ENCODE measurements around the gene TRERF1.

TRERF1 gene

DNA sequence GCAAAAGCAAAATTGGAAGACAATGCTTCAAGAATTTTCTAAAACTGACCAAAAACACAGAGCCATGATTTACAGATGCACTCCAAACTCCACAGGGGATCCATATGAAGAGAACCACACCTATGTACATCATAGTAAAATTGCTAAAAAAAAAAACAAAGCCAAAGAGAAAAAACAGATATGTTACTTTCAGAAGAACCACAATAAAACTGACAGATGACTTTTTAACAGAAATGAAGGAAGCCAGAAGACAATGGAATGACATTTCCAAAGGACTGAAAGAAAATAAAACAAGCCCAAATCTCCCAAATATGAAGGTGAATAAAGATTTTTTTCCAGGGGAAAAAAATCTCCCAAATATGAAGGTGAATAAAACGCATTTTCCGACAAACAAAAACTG, 17.5 kb downstream of the TRERF1 start:
- Histone ChIP-seq H3K36me3 (peaks cover 14 to 75% (median 37%) of the 10 kb centered on the region in 11 experiments; a peak in 21 of 22 replicates), H3K27ac (no peak overlapping the region)
- TF ChIP-seq Cebpa-rat (IDR thresholded peaks at IDR 0.05) = no peak

DNA sequence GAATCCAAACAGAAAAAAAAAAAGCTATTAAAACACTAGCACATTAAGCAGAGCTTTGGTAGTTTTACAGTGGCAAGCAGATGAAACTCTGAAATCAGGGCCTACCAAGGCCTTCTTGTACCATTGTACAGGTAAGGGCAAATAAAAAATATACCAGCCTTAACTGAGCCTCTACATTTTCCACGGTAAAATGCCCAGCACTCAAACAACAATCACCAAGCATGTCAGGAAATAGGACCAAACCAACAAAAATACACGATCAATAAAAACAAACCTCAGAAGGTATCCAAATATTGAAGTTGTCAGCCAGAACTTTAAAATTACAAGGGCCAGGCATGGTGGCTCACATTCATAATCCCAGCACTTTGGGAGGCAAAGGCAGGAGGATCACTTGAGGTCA, 18.3 kb downstream of the TRERF1 start:
- no peak overlapping the region for H3K4me2 ChIP-seq
- no peak overlapping the region for H3K27ac ChIP-seq
- H3K9ac ChIP-seq = no peak overlapping the region

More for the DNA sequence above, 17.5 kb downstream of the TRERF1 start:
- Histone ChIP-seq H3K27me3 (no peaks in the 10 kb centered on the region), H3K9me3 (replicated peaks in 1 of 11) (peaks cover 23 to 33% (median 30%) of the 10 kb centered on the region in 11 experiments), H3K4me1 (peaks cover 5 to 17% (median 9%) of the 10 kb centered on the region in 10 experiments; a peak in 18 of 20 replicates), H3K4me2 (no peak overlapping the region), H3K4me3 (no peak overlapping the region), H3K9ac (no peak overlapping the region), H4K20me1 (peaks cover 0 to 18% (median 4%) of the 10 kb centered on the region in 11 experiments; a peak in 8 of 22 replicates)

DNA sequence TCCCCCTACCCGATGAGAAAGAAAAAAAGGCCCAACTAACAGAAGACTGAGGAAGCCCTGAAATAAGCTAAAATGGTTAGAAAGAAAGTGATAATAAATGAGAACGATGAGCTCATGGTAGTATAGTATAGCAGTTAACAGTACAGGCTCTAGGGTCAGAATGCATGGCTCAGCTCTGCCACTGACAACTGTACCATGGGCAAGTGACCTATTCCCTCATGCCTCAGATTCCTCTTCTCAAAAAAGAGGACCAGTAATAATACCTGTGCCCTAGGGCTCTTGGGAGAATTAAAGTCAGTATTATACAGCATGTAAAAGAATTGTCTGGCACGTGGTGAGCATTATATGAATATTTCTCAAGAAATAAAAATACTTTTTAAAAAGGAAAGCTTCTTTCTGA, 19.8 kb downstream of the TRERF1 start:
- peaks cover 23 to 33% (median 30%) of the 10 kb centered on the region in 11 experiments for H3K9me3 ChIP-seq (replicated peaks in 1 of 11)
- peaks cover 14 to 76% (median 30%) of the 10 kb centered on the region in 11 experiments; a peak in 21 of 22 replicates for H3K36me3 ChIP-seq
- no peak overlapping the region for H3K9ac ChIP-seq
- peak overlapping the region in 2 of 11 experiments; percentile 2 to 17; a peak in 1 of 22 replicates for H3K4me2 ChIP-seq
- peaks cover 18 to 30% (median 19%) of the 10 kb centered on the region in 10 experiments; a peak in 18 of 20 replicates for H3K4me1 ChIP-seq
- H3K4me3 ChIP-seq = no peak overlapping the region
- no peaks in the 10 kb centered on the region for H3K27me3 ChIP-seq
- H3K27ac ChIP-seq = no peak overlapping the region
- TF ChIP-seq Cebpa-rat (IDR thresholded peaks at IDR 0.05) = no peak
- H4K20me1 ChIP-seq = peaks cover 0 to 23% (median 6%) of the 10 kb centered on the region in 11 experiments; a peak in 6 of 22 replicates

More for the DNA sequence above, 18.3 kb downstream of the TRERF1 start:
- H3K36me3 ChIP-seq = peaks cover 14 to 78% (median 37%) of the 10 kb centered on the region in 11 experiments; a peak in 21 of 22 replicates
- H4K20me1 ChIP-seq = peaks cover 0 to 14% (median 6%) of the 10 kb centered on the region in 11 experiments; a peak in 6 of 22 replicates
- TF ChIP-seq Cebpa-rat (IDR thresholded peaks at IDR 0.05) = no peak
- H3K27me3 ChIP-seq = no peaks in the 10 kb centered on the region
- H3K9me3 ChIP-seq (replicated peaks in 1 of 11) = peaks cover 23 to 33% (median 30%) of the 10 kb centered on the region in 11 experiments
- H3K4me3 ChIP-seq = no peak overlapping the region
- H3K4me1 ChIP-seq = peaks cover 11 to 19% (median 15%) of the 10 kb centered on the region in 10 experiments; a peak in 18 of 20 replicates

DNA sequence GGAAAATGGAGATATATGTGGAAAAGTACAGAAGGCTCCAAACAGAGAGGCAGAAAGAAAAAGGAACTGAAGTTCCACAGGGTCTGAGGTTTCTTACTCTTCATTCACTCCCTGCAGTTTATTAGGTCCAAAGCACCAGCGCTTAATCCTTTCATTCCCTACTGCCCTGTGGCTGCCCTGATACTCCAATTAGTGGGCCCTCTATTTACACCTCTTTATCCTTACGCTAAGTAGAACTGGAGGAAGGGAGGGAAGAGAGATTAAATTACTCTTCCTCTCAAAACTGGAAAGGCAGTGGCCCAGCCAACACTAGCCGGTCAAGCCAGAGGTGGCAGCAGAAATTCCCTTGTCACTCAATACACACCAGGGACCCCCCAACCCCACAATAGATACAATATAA, 20.4 kb downstream of the TRERF1 start:
- Histone ChIP-seq H3K27ac (no peak overlapping the region), H3K9ac (no peak overlapping the region), H3K36me3 (peaks cover 14 to 76% (median 29%) of the 10 kb centered on the region in 11 experiments; a peak in 21 of 22 replicates), H4K20me1 (peaks cover 0 to 23% (median 6%) of the 10 kb centered on the region in 11 experiments; a peak in 6 of 22 replicates), H3K4me1 (peaks cover 18 to 30% (median 19%) of the 10 kb centered on the region in 10 experiments; a peak in 18 of 20 replicates), H3K4me2 (peak overlapping the region in 2 of 11 experiments; percentile 2 to 17; a peak in 1 of 22 replicates), H3K4me3 (no peak overlapping the region), H3K27me3 (no peaks in the 10 kb centered on the region), H3K9me3 (replicated peaks in 1 of 11) (peaks cover 23 to 33% (median 30%) of the 10 kb centered on the region in 11 experiments)
- no peak for TF ChIP-seq Cebpa-rat (IDR thresholded peaks at IDR 0.05)

DNA sequence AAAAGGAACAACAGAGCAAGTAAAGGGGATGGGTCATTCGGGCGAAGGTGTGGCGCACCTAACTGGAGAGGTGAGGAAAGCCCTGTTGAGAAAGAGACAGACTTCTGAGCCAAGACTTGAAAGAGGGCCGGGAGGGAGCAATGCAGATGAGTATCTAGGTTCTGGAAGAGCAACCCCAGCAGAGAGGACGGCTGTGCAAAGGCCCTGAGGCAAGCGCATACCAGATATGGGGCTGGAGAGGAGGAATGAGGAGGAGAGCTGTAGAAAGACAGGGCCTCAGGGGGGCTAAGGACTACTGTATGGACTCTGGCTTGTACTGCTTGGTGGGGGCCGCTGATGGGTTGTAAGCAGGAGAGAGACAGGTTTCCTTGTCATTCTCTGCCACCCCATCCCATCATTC, 21.9 kb downstream of the TRERF1 start:
- peaks cover 16 to 19% (median 18%) of the 10 kb centered on the region in 11 experiments for H3K9me3 ChIP-seq (replicated peaks in 1 of 11)
- H3K4me3 ChIP-seq = no peak overlapping the region
- H3K27ac ChIP-seq = 0 out of 22 replicates have a peak overlapping the region, but pooled peaks of 1 of the 11 experiments have one; percentile 46
- no peak overlapping the region for H3K9ac ChIP-seq
- peaks cover 14 to 65% (median 22%) of the 10 kb centered on the region in 11 experiments; a peak in 20 of 22 replicates for H3K36me3 ChIP-seq
- no peaks in the 10 kb centered on the region for H3K27me3 ChIP-seq
- no peak for TF ChIP-seq Cebpa-rat (IDR thresholded peaks at IDR 0.05)
- H3K4me2 ChIP-seq = peak overlapping the region in 6 of 11 experiments; percentile 28 to 74 (median 48); a peak in 10 of 22 replicates
- peaks cover 0 to 23% (median 6%) of the 10 kb centered on the region in 11 experiments; a peak in 6 of 22 replicates for H4K20me1 ChIP-seq
- H3K4me1 ChIP-seq = peaks cover 18 to 30% (median 19%) of the 10 kb centered on the region in 10 experiments; a peak in 18 of 20 replicates

DNA sequence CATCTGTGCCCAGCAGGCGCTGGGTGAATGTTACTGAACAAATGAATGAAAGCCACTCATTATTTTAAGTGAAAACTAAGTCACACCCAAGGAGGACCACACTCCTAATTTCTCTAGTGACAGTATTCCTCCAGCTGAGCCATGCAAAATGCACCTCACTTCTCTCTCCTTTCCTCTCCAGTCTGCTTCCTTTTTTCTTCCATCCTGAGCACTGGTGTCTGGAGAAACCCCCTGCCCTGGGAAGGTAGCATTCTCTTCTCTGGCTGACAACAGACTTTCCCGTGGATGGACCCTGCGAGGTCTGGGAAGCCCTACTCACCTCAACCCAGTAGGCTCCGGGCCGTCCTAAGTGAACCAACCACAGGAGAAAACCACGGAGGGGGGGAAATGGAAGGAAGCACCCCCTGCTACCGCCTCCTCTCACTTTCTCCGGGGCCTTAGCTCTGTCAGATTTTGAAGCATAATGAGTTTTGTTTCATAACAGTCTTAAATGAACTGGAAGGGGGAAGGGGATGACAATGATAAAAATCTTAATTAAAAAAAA, 22.6 kb downstream of the TRERF1 start:
- Histone ChIP-seq H3K27ac (peak overlapping the region in 6 of 11 experiments; percentile 2 to 46 (median 6); a peak in 7 of 22 replicates), H3K4me1 (peaks cover 18 to 30% (median 19%) of the 10 kb centered on the region in 10 experiments; a peak in 18 of 20 replicates), H3K9ac (no peak overlapping the region), H3K27me3 (no peaks in the 10 kb centered on the region), H3K36me3 (peaks cover 8 to 57% (median 19%) of the 10 kb centered on the region in 11 experiments; a peak in 20 of 22 replicates), H4K20me1 (peaks cover 0 to 23% (median 6%) of the 10 kb centered on the region in 11 experiments; a peak in 6 of 22 replicates), H3K4me3 (no peak overlapping the region), H3K4me2 (peak overlapping the region in 10 of 11 experiments; percentile 19 to 78 (median 48); a peak in 17 of 22 replicates), H3K9me3 (replicated peaks in 1 of 11) (peaks cover 9 to 12% (median 11%) of the 10 kb centered on the region in 11 experiments)
- no peak for TF ChIP-seq Cebpa-rat (IDR thresholded peaks at IDR 0.05)

DNA sequence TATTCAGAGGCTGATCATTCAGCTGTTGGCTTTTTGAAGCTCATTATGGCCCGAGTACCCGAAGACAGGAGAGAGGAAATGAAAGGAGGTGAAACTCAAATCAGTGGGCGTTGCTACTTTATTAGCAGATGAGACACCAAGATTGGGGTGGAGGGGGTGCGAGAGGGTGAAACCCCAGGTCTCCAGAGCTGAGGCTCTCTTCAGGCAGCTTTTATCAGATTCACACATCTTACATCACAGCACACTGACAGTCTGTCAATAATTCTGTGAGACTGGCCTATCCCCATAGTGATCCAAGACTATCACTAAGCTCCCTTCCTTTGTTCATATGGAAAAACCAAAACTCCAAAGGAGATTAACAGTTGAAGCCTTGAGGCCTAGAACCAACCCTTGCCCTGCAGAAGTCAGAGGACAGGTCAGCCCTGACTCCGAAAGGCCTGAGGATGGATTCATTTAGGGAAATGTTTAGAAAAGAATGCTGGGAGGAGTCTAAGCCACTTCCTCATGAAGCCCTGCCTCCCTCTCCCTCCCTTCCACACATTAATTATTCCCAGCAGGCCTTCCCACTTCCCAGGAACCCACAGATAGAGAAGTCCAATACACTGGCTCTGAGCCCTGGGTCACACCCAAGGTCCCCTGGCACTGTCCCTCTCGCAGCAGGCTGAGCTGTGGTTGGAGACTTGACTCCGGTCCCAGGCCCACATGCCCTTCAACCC, 23.2 kb downstream of the TRERF1 start:
- Histone ChIP-seq H3K4me3 (no peak overlapping the region), H3K27ac (peak overlapping the region in 4 of 11 experiments; percentile 2 to 15 (median 6); a peak in 5 of 22 replicates), H3K36me3 (peaks cover 2 to 51% (median 13%) of the 10 kb centered on the region in 11 experiments; a peak in 18 of 22 replicates), H3K27me3 (no peaks in the 10 kb centered on the region), H3K9ac (no peak overlapping the region; a peak in 1 of 22 replicates), H3K4me1 (peaks cover 18 to 30% (median 19%) of the 10 kb centered on the region in 10 experiments; a peak in 18 of 20 replicates), H4K20me1 (peaks cover 0 to 23% (median 6%) of the 10 kb centered on the region in 11 experiments; a peak in 6 of 22 replicates), H3K4me2 (peak overlapping the region in 10 of 11 experiments; percentile 19 to 78 (median 48); a peak in 16 of 22 replicates), H3K9me3 (replicated peaks in 1 of 11) (peaks cover 2 to 6% (median 4%) of the 10 kb centered on the region in 11 experiments)
- no peak for TF ChIP-seq Cebpa-rat (IDR thresholded peaks at IDR 0.05)

DNA sequence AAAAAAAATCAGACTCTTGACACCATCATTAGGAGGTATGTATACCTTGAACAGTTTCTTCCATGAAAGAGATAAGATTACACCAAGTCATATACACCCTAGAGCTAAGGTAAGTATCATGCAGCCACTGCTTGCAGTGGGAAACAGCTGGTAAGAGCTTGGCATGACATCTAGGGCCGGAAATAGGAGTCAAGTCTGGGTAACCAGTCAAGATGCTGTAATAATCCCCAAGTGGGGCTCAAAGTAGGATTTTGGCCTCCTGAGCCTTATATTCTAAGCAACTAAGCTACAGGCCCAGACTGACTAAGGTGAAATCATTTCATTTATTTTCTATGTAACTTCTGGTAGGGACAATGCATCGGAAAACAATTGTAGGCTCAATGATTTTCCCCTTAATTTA, 23.9 kb downstream of the TRERF1 start:
- Histone ChIP-seq H3K9ac (no peak overlapping the region), H3K4me2 (peak overlapping the region in 5 of 11 experiments; percentile 52 to 78 (median 74); a peak in 8 of 22 replicates), H4K20me1 (peaks cover 0 to 23% (median 6%) of the 10 kb centered on the region in 11 experiments; a peak in 6 of 22 replicates), H3K36me3 (peaks cover 0 to 50% (median 13%) of the 10 kb centered on the region in 11 experiments; a peak in 13 of 22 replicates), H3K27me3 (no peaks in the 10 kb centered on the region), H3K9me3 (replicated peaks in 1 of 11) (no peaks in the 10 kb centered on the region; a peak in 2 of 22 replicates), H3K27ac (peak overlapping the region in 1 of 11 experiments; percentile 5; a peak in 1 of 22 replicates), H3K4me1 (peaks cover 18 to 30% (median 19%) of the 10 kb centered on the region in 10 experiments; a peak in 18 of 20 replicates), H3K4me3 (no peak overlapping the region)
- no peak for TF ChIP-seq Cebpa-rat (IDR thresholded peaks at IDR 0.05)
